Gastrocnemius medialis (tissue), 4 donors: ENCODE results near the gene CADPS.

ENCODE experiments used
- CTCF ChIP-seq, 5 experiments: fragments of 450-650 bp in 3 of 5; fragments of 200-600 bp in 2 of 5; sonication (generic) in 2 of 5; IDR thresholded peaks in 4 of 5; conservative IDR thresholded peaks in 1 of 5; 1 replicate in 4 of 5; 2 replicates in 1 of 5; pipeline ENCODE4 v1.5.1; 2016 to 2019; ENCODE audit warnings: antibody characterized with exemption in 5 of 5, mild to moderate bottlenecking in 3 of 5, moderate library complexity in 3 of 5
- POLR2A ChIP-seq, 2 donors: fragments of 450-650 bp; IDR thresholded peaks; one replicate each; pipeline ENCODE4 v1.6.1; 2017; ENCODE audit warnings: antibody characterized with exemption in 2 of 2, mild to moderate bottlenecking in 2 of 2, moderate library complexity in 2 of 2

GRCh38 chr3:62818347-62818746, 56.9 kb downstream of the CADPS start:
- TF ChIP-seq CTCF (IDR thresholded peaks at IDR 0.05 in 4 of 5, conservative IDR thresholded peaks at IDR 0.05 in 1 of 5) (no peak), POLR2A (IDR thresholded peaks at IDR 0.05) (no peak)
